IPS DF 4.7 (cell line): ENCODE results near the gene WDFY2.

Experiments used
- DNase-seq: peaks from one replicate; pipeline ENCODE4 v3.0.0-alpha.2; 2013; ENCODE audit warnings: low spot score; ENCODE audit errors: extremely low read depth

WDFY2 gene

DNA sequence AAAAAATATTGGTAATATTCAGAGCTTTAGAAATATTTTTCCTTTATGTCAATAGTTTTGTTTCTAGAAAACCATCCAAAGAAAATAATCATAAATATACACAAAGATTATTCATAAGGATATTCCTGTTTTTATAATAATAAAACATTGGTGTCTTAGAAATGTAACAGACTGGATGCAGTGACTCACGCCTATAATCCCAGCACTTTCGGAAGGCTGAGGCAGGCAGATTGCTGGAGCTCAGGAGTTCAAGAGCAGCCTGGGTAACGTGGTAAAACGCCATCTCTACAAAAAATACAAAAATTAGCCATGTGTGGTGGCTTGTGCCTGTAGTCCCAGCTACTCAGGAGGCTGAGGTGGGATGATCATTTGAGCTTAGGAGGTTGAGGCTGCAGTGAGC is 112.9 kb downstream of the WDFY2 start:
- DNase-seq: no peak

DNA sequence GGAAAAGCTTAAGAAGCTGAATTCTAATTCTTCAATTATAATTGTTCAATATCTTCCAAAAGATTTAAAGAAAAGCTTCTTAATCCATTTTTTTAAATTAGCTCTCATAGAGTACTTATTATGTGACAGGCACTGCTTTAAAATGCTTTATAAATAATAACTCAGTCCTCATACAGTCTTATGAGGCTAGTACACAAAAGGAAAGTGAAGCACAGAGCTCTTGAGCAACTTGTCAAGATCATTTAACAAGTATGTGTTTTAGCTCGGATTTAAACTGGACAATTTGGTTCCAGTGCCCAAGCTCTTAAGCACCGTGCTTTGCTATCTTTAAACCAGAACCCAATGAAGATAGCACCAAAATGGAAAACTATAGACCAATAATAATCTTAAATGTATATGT is 113.6 kb downstream of the WDFY2 start:
- DNase-seq: no peak

DNA sequence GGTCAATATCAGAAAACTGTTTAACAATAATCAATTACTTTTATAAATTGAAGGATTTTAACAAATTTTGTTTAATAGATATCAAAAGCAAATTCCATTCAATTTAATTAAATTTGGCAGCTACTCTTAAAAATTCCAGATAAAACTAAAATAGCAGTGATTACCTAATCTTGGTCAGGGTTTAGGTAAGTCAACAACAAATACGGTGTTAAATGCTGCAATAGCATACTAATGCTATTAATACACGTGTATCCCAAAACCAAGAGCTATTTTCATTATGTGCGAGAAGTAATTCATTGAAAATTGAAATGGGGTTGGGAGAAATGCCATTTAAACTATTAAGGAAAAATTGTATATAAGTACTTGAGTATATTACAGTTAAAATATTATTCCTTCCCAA is 114.1 kb downstream of the WDFY2 start:
- no peak for DNase-seq

DNA sequence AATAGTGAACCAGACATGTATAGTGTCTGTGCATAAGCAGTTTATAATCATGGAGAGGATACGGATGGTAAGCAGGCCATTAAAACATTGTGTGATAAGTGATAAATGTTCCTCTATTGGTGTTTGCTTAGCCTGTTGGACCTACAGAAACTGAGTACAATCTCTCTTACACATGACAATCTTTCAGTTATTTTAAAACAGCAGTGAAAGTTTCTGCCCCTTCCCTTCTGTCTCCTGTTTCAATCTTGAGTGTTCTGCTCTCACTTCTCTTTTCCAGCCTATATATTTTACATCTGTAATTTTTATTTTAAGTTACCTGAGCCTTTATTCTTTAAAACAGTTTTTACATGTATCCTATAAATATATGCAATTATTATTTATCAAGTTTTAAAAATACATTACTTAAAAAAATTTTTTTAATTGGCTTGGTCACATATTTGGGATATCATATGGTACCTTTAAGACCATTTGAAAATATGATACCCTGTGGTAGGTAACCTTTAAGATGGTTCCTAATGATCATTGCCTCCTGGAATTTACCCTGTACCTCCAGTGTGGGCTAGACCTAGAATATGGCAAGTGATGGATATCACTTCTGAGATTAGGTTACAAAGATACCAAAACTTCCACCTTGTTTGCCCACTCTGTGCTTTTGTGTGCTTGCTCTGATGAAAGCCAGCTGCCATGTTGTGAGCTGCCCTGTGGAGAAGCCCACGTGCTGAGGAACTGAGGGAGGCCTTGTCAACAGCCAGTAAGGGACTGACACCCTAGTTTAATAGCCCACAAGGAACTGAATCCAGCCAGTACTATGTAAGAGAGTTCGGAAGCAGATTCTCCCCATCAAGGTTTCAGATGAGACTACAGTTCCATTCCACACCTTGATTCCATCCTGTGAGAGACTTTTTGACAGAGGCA is 120.4 kb downstream of the WDFY2 start:
- DNase-seq: no peak

DNA sequence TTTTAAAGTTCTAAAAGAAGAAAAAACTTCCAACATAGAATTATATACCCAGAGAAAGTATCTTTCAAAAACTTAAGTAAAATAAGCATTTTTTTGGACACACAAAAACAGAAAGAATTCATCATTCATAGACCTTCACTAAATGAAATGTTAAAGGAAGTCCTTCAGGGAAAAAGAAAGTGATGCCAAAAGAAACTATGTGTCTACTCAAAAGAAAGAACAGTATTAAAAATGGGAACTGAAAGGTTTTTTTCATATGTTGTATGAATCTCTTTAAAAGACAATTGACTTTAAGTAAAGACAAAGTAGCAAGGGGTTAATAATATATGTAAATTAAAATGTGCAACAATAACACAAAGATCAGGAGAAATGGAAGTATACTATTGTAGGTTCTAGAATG is 123.2 kb downstream of the WDFY2 start:
- DNase-seq: no peak

DNA sequence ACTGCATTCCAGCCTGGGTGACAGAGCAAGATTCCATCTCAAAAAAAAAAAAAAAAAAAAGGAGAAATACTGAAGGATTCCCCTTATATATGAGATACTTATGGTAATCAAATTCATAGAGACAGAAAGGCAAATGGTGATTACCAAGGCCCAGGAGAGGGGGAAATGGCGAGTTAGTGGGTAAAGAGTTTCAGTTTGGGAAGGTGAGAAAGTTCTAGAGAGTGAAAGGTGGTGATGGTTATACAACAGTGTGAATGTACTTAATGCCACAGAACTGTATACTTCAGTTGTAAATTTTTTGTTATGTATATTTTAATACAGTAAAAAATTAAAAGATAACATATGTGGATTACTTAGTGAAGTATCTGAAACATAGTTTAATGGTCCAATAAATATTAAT is 129.5 kb downstream of the WDFY2 start:
- no peak for DNase-seq

DNA sequence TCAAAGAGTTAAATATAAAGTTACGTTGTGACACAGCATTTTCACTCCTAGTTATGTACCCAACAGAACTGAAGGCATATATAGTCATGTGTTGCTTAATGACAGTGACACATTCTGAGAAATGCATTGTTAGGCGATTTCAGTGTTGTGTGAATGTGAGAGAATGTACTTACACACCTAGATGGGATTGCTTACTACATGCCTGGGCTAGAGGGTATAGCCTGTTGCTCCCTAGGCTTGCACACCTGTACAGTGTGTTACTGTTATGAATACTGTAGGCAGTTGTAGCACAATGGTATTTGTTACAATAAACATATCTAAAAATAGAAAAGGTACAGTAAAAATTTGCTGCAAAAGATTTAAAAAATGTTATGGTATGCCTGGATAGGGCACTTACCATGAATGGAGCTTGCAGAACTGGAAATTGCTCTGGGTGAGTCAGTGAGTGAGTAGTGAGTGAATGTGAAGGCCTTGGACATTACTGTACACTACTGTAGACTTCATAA is 130.5 kb downstream of the WDFY2 start:
- no peak for DNase-seq

DNA sequence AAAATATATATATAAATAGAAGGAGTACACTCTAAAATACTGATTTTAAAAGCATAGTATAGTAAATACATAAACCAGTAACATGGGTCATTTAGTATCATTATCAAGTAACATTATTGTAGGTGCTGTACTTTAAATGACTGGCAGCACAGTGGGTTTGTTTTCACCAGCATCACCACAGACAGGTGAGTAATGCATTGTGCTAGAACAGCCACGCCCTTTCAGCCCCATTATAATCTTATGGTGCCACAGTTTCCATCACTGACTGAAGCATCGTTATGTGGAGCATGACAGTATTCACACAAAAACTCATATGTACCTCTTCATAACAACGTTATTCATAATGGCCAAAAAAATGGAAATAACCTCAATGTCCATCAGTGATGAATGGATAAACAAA is 131.4 kb downstream of the WDFY2 start:
- DNase-seq: no peak

DNA sequence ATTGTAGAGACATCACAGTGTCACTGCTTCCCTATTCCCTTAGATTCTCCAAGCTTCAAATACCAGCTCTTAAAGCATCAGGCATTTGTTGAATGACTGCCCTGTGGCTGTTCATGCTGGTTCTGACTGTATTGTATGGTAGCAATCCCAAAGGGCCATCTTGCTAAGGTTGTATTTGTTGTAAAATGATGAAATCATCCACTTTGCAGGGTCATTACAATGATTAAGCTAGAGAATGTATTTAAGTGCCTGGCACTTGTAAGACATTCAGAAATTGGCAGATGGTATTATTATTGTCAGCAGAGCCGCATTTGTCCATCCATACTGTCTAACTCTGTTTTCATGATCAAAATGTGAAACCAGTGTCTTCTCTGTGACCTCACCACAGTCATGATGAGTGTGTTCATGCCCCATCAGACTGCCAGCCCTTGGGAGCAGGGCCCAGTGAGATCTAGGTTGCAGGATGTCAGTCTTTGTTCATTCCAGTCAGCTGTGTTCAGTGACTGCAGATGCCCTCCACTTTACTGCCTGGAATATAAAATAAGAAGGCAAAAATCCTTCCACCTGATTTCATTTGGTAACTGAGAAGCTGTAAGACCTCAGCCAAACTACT is 133.6 kb downstream of the WDFY2 start:
- DNase-seq: no peak

DNA sequence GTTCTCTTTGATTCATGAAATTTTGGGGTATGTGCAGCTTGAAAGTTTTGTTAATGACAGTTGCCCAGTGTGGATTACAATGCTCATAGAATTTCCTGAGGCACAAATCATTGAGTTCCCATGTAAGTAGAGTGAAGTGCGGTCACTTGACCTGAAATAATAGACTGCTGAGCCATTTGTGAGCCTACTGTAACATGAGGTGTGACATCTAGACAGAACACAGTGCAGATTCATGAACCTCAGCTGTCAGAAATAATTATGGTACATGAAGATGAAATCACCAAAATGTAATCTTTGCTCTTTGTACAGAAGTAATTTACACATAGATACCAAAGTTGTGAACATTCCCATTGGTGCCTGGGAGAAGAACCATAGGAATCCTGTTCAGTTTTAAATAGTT is 135.1 kb downstream of the WDFY2 start:
- DNase-seq: no peak

DNA sequence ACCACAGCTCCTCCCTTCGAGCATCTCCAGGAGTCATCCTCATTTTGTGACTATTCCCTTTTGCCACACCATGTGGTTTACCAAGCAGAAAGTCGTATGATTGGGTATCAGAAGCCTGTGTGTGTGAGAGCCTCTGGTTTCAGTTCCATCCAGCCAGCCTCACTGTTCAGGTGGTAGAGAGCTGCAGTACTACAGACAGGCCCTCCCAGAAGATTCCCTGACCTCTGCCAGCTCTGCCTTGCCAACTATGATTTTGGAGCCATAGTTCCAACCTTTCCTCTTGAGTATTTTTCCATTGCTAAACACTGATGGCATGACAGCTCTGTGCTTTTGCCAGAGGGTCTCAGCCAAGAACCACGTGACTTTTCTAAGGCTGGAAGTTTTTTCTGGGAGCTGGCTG is 137.2 kb downstream of the WDFY2 start:
- DNase-seq: no peak

DNA sequence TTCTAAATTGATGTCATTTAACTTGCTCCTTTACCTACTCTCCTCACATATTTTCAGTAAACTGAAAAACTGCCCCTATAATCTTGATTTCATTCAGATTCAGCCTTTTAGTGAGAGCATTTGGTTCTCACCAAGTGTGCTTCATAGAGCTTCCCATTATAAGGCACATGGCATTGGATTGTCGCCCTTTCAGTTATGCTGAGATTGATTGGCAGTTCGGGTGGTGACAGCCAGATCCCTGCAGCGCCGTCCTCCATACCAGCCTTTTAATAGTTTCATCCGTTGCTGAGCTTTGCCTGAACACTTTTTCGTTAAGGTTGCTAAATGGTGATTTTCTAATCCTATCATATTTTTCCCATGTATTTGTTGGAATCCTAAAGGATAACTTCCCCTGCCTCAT is 139.3 kb downstream of the WDFY2 start:
- DNase-seq: no peak

DNA sequence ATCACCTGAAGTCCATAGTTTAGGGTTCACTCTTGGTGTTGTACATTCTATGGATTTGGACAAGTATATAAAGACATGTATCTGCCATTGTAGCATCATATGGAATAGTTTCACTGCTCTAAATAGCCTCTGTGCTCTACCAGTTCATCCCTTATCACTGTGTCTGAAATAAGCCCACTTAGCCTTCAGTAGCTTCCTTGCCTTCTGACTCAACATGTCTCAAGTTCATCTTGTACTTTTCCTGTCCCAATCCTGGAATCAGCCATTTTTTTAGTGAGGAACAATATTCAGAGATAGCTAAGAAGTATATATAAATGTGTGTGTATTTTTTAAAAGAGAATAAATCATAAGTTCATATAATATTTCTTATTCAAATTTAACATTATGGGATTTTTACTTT is 140.5 kb downstream of the WDFY2 start:
- DNase-seq: no peak

DNA sequence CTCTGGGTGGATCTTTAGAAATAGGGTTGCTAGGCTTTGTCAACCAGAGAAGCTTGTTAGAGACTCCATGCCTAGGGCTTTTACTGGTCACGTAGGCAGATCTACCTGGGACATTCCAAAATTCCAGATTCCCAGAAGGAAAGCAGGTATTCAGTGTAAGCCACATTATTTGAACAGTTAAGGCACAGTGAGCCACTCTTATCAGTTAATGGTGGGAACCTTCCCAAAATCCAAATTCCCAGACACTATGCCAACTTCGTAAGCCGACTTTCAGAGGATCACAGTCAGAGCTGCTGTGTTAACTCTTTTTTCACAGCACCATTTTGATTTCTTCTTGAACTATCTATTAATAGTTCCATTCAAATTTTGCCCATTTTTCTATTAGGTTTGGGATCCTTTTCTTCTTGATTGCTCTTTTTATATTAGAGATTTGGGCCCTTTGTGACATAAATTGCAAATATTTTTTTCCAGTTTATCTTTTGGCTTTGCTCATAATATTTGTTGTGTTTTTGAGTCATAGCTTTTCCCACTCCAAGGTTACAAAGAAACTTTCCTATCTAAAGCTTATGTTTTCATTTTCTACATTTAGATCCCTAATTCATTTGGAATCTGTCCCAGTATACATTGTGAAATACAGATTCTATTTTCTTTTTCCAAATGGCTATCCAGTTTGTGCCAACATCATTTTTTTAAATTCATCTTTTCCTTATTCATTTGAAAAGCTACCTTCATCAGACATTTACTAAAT is 142.4 kb downstream of the WDFY2 start:
- no peak for DNase-seq

DNA sequence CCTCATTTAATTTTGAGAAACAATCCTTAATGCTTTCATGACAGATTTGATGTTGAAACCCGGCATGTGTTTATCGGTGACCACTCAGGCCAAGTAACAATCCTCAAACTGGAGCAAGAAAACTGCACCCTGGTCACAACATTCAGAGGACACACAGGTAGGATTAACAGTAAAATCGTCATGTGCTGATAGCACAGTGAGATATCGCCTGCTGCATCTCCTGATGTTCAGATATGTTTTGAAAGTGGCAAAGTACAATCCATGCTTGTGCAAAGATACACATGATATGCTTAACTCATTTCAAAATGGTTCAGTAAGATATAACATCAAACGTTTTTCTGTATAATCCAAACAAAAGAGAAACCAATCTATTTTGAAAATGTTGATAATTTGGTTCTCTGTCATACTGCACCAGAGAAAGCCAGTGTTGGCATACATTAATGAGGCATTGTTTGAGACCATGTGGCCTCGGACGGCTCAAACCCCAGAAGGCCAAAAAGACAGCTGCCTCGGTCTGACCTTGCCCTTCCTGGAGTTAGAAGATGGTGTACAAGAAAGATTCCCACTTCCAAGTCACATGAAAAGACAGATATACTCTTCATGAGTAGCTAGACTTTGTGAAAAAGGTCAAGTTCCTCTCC is 143.5 kb downstream of the WDFY2 start:
- no peak for DNase-seq

DNA sequence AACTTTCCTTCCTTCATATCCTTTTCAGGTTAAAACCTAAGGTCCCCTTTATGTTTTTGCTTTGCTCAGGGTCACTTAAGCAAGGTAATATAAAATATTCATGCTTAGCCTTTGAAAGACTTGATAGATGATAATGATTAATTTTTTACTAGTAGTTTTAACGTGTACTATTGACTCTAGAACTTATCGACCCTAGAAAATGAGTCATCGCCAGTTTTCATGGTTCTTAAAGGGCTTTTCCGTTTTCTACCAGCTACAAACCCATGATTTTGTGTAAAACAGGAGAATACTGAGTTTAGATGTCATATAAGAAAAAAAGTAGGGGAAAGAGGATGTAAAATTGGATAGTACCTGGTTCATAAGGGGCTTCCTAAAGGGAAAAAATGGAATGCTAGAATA is 144.0 kb downstream of the WDFY2 start:
- DNase-seq: no peak

DNA sequence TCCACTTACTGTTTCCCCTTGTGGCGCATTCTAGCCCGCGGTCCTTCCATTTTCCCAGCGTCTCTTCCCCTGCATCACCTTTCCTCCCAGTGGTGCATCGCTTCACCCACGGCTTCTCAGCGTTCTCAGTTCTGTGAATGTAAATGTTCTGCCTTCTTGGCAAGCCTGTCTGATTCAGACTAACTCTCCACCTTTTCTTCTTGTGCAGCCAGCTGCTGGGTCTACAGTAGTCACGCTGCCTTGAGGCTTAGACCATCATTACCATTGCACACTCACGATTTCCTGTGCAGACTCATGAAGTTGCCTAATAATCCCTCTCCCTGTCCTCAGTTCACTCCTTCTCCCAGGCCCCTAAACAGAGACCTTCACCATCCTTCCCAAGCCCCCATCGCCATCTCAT is 144.7 kb downstream of the WDFY2 start:
- no peak for DNase-seq

DNA sequence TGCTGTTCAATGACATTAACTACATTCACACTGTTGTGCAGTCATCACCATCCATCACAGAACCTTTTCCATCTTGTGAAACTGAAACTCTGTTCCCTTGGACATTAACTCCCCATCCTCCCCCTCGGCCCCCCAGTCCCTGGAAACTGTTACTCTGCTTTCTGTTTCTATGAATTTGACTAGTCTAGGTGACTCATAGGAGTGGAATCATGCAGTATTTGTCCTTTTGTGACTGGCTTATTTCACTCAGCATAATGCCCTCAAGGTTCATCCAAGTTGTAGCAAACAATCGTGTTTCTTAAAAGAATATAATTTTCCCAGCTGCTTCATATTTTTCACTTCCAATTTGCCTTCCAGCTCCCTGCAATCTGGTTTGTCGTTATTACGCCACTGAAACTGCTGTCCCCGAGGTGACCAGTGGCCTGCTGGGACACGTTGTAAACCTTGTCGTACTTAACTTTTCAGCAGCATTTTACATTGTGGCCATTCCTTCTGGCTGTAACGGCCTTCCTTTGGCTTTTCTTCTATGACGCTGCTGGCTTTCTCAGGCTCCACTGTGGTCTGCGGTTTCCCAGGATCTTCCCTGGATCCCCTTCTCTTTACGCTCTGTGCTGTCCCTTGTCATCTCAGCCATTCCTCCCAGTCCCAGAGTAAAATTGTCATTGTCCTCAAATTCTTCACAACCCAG is 145.7 kb downstream of the WDFY2 start:
- DNase-seq: no peak

DNA sequence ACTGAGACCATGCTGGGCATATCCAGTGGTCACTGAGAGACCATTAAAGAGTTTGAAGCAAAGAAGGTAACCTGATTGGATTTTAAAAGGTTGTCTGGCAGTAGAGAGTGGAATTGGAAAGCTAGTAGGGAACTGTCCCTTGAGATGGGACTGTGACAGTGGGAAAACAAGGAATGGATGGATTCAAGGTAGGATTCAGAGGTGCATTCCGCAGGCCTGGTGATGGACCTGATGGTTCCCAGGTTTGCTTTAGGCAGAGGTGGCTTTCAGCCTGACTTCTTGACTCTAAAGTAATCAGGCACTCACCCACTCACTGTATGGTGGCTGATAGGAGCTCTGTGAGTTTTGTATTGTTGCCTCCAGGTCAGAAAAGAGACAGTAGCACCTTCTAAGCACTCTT is 146.7 kb downstream of the WDFY2 start:
- DNase-seq: no peak

DNA sequence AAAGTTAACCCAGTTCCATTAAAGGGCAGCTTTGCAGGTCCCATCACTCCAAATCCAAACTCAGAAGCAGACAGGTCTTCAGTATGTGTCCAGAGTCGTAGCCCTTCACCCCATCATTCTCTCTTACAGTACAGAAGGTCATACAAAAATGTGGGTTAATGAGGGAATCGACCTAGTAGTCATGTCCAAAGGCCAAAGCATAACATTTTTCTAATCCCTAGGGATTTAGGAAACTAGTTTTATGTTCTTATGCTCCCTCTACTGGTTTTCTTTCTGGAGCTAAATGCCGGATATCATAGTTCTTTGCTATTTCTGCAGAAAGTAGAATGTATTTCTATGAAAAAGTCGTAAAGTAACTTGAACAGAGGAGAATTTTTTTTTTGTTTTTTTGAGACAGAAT is 147.5 kb downstream of the WDFY2 start:
- no peak for DNase-seq
